CD1c-positive myeloid dendritic cell (primary cell): ENCODE results near the gene XYLT1.
A peak's percentile ranks its signal among the peaks of the same experiment; 100 is the strongest.

ENCODE experiments used
- DNase-seq: peaks from one replicate; pipeline ENCODE4 v3.0.0-alpha.2; 2016; ENCODE audit errors: extremely low spot score

Gene XYLT1

DNA sequence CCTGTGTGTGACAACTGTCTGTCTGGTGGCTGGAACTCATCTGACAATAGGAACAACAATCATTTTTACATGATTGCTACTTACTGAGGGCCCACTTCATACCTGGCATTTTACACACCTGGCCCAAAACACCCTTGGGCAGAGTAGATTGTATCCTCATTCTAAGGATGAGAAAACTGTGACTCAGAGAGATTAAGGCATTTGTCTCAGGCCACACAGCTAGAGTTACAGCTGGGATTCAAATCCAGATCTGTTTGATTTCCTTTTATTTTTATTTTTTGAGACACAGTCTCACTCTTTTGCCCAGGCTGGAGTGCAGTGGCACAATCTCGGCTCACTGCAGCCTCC, 242.1 kb downstream of the XYLT1 start:
- DNase-seq: no peak

DNA sequence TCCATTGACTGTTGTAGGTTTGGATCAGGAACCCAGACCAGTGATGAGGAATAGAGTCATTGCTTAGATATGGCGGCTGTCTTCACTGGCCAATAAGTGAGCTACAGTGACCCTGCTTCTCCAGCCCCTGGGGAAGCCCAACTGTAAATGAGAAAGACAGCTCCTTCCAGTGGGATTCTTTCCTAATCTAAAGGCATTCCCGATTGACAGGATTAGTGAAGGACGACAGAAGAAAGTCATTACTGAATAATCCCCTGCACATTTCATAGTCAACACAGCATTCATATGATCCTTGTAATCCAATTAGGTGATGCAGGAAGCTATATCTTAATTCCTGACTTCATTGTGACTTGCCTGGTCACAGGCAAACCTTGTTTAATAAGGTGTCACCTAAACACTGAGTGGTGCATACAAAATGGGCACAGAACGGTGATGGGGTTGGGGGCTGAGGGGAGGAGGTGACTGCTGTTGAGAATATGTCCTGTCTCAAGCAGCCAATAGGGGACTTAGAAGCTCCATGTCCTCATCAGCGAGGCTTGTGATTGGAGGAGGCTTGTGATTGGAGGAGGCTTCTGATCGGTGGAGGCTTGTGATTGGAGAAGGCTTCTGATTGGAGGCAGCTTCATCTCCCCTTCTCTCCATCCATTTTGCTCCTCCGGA, 242.6 kb downstream of the XYLT1 start:
- DNase-seq: no peak

DNA sequence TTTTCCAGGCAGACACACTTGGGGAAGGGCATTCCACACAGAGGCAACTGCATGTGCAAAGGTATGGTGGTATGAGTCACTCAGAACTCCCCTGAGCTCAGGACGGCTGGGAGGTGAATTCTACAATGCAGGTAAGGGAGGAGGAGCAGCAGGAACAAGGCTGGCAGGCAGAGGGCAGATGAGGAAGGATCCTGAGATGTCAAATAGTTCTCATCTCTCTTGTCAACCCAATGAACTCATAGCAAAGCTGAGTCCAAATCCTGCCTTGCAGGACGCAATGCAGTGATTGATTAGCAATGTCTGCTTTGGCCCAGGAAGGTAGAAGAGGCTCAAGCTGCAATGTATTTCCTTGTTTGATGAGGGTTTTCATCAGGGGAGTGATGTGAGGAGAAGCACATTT, 243.5 kb downstream of the XYLT1 start:
- DNase-seq: no peak

DNA sequence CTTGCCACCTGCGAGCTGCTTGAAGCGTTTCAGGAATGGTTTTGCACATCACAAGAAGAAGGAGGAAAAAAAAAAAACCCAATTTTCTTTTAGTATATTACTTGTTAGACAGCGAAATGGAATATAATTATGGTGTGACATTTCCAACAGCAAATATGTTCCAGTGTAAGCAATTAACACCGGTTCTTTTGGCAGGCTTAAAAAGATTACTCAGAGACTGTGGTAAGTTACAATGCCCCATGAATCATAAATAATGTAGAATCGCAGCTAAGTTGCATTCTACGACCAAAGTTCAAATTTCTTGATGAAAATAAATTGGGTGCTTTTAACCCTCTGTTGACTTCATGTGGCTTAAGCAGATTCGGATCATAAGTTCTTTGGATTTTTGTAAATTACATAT, 245.2 kb downstream of the XYLT1 start:
- no peak for DNase-seq

DNA sequence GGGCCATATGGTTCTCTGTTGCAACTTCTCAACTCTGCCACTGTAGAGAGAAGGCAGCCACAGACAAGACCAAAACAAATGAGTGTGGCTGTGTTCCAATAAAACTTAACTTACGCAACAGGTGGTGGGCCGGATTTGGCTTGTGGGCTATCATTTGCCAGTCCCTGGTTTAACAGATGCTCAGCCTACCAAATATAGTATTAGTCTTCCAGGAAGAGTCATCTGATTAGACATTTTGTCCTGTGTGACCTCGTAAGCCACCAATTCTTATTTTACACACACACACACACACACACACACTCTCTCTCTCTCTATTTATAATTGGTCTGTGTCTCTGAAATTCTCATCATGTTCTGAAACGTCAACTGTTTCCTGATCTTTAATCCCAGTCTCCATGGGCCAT, 245.9 kb downstream of the XYLT1 start:
- DNase-seq: peak; percentile 41

DNA sequence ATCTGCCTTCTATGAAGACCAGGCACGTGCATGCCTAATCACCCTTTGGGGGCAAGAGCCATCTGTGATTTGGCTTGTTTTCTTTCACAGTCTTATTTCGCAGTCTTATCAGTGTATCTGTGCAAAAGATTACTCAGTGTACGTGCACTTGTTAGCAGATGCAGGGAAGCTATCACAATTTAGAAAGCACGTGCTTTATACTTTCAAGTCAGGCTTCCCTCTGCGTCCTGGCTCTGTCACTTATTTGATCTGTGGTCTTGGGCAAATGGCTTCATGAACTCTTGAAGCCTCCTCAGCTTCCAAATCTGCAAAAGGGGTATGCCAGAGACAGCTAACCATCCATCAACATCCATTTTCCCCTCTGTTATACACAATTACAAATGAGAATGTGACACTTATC, 246.4 kb downstream of the XYLT1 start:
- DNase-seq: no peak

DNA sequence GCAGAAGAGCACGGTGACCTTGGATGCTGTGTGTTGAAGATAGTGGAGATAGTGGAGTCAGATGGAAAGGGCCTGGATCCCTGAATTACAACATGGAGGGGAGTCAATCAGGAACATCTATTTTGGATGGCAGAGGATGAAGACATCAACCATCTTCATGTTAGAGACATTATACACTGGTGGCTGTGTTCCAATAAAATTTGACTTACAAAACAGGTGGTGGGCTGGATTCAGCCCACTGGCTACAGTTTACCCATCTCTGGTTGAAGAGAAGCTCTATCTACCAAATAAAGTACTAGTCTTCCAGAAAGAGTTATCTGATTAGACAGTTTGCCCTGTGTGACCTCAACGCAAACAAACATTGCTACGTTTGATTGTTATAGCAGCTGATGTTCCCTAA, 247.2 kb downstream of the XYLT1 start:
- no peak for DNase-seq

DNA sequence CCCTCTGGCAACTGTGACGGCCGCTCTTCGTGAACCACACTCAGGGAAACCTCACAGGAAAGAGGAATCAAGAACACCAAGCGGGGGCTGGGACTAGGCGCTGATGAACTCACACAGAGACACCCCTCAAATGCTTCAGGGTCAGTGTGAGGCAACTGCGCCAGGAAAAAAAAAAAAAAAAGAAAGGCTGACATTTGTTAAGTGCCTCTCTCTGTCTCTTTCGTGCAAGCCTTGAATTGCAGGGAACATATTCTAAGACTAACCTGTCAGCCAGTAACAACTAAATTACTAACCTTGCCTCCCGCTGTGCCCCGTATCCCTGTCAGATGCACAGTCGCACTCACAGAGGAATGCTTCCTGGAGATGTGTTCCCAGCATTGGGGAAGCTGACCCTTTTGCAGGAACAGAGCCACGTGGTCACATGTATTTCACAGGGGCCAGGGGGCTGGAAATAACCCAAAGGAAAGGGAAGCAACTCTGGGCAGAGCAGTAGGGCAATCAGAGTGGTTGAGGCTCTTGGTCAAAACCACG, 247.8 kb downstream of the XYLT1 start:
- DNase-seq: peak; percentile 71

DNA sequence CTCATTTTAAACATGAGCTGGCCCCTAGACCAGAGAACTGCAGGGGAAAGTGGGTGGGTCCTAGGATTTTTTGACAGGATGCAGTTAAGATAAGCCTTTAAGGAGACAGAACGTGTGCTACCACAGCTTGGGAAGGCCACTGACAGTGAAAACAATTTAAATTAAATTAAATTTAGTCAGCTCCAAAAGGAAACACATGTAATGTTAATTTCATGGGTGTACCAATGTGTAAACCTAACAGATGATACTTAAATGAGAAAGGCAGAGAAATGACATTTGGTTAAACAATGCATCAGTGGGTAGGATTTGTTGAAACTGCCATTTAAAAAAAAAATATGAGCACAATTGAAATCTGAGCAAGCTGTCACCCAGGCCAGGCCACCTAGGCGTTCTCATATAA, 250.8 kb downstream of the XYLT1 start:
- DNase-seq: no peak

DNA sequence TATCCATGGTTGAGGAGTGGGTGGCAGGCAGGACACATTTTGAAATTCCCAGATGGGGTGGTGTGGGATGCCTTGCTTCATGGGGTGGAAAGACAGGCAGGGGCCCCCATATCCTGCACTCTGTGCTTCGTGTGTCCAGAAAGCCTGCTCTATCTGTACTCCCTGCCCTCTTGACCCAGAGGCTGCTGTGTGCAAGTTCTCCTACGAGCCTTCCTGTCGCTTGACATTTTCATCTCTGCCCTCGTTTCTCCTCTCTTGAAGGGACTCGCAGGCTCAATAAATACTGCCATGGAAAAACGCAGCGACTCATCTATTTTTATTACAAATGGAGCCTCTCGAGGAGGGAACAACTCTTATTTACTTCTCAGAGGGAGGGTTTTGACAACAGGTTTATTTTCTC, 254.8 kb downstream of the XYLT1 start:
- DNase-seq: no peak

DNA sequence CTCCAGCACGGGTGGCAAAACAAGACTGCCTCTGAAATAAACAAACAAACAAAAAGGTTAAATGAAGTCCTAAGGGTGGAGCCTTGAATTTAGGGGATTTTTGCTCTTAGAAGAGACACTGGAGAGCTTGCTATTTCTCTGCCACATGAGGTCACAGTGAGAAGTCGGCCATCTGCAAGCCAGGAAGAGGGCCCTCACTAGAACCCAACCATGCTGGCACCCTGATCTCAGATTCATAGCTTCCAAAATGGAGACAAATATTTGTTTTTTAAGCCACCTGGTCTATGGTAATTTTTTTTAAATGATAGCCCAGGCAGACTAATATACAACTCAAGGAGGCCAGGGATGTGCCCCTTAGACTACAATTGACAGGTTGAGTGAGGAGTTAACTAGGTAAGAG, 255.5 kb downstream of the XYLT1 start:
- no peak for DNase-seq

DNA sequence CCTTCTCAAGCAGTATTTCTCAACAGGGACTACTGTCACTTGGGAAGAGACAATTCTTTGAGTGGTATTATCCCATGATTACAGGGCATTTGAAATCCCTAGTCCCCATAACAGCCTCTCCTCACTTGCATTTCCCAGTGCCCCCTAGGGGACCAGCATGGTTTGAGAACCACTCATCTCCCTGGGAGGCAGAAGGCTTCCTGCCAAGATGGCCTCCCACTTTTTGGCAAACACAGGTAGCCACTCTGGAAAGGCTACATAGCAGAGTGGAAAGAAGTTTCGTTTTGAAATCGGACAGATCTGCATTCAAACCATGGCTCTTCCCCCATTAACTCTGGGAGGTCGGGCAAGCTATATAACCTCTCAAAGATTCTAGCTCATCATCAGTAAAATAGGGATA, 256.8 kb downstream of the XYLT1 start:
- DNase-seq: no peak

DNA sequence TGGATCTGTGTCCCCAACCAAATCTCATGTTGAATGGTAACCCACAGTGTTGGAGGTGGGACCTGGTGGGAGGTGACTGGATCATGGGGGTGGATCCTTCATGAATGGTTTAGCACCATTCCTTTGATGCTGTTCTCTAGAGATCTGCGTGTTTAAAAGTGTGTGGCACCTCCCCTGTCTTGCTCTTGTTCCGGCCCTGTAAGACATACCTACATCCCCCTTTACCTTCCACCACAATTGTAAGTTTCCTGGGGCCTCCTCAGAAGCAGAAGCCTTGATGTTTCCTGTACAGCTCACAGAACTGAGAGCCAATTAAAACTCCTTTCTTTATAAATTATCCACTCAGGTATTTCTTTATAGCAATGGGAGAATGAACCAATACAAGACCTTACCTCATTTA, 257.7 kb downstream of the XYLT1 start:
- no peak for DNase-seq

DNA sequence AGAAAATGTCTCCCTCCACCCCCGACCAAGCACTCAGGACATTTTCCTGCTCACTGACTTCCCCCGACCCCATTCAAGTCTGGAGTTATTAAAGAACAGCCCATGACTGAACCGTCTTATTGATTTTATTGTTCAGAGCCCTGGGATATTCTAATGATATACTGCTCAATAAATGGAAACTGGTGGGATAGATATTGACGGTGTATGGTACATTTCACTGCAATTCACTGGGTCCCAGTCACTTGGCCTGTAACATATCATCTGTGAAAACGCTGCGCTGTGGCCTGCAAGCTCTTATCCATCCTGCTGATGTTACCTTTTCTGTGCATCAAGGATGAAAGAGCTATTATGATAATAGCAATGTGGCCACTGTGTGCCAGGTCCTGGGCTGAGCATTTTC, 258.2 kb downstream of the XYLT1 start:
- DNase-seq: no peak

DNA sequence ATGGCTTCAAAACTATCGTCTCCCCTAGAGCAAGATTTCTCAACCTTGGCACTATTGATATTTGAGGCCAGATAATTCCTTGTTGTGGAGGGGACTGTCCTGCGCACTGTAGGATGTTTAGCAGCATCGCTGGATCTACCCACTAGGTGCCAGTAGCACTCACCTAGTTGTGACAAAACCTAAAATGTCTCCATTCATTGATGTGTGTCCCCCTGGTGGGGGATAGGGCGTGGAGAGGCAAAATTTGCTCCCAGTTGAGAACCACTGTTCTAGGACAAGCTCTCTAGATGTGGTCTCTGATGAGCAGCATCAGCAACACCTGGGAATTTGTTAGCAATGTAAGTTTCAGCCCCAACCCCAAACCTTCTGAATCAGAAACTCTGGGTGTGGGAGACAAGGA, 259.0 kb downstream of the XYLT1 start:
- DNase-seq: peak; percentile 24

DNA sequence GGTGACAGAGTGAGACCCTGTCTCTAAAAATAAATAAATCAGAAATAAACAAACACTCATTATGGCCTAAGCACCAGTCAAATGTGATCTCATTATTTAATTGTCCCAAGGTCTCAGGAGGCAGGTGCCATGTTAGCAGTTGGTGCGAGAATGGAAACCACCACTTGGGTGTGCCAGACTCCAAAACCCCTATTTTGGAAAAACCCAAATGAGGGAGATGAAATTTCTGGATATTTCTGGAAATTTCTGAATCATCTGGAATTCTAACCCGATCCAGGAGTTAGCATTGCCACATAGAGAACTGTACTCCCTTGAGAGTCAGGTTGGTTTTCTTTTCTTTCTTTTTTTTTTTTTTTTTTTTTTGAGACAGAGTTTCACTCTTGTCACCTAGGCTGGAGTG, 264.0 kb downstream of the XYLT1 start:
- DNase-seq: no peak

DNA sequence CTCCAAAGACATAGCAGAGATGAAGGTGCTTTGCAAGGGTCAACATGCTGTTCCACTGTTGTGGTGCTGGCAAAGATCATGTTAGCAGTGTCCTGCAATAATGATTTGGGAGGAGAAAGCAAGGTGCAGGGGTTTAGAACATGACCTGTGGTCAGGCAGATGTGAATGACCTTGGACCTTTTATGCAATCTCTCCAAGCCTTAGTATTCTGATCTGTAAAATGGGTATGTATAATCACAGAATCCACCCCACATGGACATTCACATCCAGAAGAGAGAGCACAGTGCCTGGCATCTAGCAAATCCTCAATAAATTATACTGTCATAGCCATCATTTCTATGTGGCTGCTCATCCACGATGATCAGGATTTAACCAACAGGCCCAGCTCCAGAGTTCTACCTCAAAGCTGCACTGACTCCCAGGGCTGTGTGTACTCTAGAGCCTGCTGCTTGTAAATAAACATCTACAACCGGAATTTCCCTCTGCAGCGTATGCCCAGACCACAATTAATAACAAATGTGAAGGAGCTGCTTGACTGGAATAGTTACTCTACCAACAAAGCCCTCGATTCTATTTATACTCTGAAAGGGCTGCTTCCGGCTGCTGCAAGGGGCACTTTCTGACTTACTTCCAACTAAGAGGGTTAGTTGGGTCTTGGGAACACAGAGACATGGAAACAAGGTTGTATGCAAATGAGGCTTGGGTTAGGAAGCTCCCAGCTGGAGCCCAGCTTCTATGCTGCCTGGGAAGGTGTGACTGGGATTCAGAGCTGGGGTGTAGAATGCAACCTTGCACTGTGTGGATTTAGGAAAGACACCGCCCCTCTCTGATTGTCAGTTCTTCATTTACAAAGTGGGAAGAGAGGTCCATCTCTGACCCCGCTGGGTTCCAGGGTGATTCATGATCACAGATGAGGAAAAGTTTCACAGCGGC, 265.2 kb downstream of the XYLT1 start:
- peak; percentile 12 for DNase-seq

DNA sequence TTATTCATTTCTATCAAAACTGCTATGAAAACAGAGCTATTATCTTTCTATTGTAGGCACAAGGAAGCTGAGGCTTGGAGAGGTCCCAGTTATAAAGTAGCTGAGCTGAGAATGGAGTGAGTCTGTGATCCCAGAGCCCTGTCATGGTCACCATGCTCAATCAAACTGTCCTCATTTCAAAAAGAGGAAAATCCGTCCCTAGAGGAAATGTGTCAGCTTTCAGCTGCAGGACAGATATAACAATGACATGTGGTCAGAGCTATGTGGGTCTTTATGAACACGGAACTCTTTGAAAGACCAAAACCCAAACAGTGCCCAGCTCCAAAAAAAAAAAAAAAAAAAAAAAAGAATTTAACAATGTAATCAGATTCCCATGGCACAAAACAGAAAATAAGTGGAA, 266.1 kb downstream of the XYLT1 start:
- peak; percentile 62 for DNase-seq

DNA sequence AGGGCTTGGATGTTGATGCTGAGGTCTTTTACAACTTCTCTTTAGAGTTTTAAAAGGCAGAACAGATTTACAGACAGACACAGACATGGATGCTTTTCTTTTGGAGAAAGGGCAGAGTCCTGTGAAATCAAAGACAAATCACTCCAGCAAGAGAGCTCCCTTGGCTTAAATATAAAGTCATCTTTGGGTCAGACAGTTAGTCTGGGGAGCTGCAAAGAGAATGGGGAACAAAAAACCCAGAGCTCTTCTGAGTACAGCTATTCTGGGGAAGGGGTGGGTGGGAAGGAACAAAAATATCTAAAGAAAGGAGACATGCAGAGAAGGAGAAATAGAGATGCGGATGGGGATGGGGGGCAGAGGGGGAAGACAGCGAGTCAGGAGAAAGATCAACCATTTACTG, 266.6 kb downstream of the XYLT1 start:
- DNase-seq: peak; percentile 52

DNA sequence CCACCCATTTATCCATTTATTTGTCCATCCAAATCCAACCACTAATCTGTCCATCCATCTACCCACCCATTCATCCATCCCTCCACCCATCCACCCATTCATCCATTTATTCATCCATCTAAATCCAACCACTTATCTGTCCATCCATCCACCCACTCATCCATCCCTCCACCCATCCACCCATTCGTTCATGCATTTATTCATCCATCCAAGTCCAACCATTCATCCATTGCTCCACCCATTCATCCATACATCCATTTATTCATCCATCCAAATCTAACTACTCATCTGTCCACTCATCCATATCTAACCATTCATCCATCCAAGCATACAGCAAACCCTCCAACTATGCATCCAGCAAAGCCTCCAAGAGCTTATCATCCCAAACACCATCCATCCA, 267.3 kb downstream of the XYLT1 start:
- no peak for DNase-seq

DNA sequence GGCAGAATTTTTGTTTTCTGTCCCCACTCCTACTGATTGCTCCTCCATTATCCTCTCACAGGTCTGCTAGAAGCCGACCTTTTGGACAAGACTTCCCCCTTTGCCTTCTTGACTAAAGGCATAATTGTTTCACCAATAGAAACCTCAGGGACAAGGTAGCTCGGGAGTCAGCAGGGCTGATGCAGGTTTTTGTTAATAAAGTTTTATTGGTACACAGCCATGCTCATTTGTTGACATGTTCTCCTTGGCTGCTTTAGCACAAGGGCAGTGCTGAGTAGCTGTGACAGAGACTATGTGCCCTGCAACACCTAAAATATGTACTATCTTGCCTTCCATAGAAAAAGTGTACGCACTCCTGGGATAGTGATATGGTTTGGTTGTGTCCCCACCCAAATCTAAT, 271.6 kb downstream of the XYLT1 start:
- no peak for DNase-seq

DNA sequence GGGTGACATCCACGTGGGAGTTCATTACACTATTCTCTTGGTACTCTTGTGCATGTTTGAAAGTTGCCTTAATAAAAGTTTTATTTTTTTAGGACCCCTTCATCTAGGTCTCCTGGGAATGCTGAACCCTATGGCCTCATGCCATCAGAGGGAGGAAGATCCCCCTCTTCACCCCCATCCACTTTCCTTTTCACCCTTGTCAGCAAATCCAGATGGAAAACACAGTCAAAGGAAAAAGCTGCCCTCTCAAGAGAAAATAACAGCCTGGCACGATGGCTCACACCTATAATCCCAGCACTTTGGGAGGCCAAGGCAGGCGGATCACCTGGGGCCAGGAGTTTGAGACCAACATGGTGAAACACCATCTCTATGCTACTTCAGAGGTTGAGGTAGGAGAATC, 274.2 kb downstream of the XYLT1 start:
- DNase-seq: no peak

DNA sequence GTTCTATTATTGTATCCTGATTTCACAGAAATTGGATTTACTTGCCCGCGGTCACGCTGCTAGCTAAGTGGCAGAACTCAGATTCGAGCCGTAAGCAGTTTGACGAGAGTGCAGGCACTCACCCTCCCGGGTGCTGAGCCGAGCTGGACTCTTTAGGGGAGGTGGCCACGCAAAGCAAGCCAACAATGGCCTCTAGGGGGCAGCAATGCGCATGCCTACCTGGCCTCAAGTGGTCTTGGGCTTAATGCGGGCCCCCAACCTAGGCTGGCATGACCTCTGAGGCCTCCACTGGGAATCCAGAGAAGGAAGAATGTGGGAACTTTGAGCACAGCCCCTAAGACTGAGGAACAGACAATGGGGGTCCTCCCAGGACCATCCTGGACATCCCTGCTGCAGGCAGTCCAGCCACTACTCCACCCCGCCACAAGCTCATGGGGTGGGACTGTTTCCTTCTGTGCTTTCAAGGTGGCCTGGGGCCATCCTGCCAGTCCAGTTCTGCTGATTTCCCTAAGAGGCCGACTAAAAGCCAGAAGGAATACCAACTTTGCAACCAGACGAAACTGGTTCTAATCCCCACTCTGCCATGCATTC, 276.5 kb downstream of the XYLT1 start:
- peak; percentile 38 for DNase-seq
